Nephron (organoid): ENCODE results near the gene ELMO1.

ENCODE experiments used
- H3K27ac Mint-ChIP-seq, 3 experiments: 2 replicates each; pipeline ENCODE4 v1.8.0; 2020; ENCODE audit warnings: mixed read lengths in 3 of 3, mild to moderate bottlenecking in 2 of 3, moderate library complexity in 1 of 3
- H3K27me3 Mint-ChIP-seq: 2 replicates; pipeline ENCODE4 v1.8.0; 2021; ENCODE audit warnings: low read depth, mild to moderate bottlenecking, moderate library complexity, mixed read lengths
- H3K36me3 Mint-ChIP-seq: 2 replicates; pipeline ENCODE4 v1.8.0; 2020; ENCODE audit warnings: low read depth, mixed read lengths
- H3K4me1 Mint-ChIP-seq: 2 replicates; pipeline ENCODE4 v1.8.0; 2020; ENCODE audit warnings: mixed read lengths
- H3K4me3 Mint-ChIP-seq, 3 experiments: 2 replicates each; pipeline ENCODE4 v1.8.0; 2020; ENCODE audit warnings: mild to moderate bottlenecking in 3 of 3, mixed read lengths in 3 of 3, moderate library complexity in 2 of 3
- H3K9me3 Mint-ChIP-seq: 2 replicates; pipeline ENCODE4 v1.8.0; 2020; ENCODE audit warnings: mixed read lengths
- TF ChIP-seq, protein P1 (sequence below), 3 experiments: fragments of 200-600 bp; sonication (generic); IDR thresholded peaks; one replicate each; pipeline ENCODE4 v1.5.0; 2021; ENCODE audit warnings: antibody characterized with exemption in 3 of 3; ENCODE audit not compliant: unreplicated experiment in 3 of 3

Gene ELMO1

DNA sequence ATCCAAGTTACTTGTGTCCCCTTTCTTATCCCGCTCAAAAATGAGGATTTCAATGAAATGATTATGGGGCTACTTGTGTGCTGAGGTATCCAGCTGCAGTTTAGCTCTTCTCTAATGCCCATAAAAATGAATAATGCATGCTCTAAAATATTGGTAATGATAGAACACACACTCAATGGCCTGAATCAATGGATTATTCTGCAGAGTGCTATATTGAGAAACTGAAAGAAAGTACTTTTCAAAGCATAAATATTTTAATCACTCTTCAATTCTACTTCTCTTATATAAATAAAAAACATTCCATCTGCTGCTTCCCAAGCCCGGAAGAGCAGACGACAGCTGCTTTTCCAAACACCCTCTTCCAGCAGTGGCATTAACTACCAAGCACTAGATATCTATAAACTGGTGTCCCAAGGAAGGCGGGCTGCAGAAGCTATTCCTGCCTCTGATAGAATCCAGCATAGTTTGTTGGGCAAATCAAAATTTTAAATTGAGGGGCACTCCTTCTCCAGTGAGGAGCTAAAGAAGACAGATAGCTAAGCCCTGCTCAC is 439.5 kb downstream of the ELMO1 start:
- Mint-ChIP-seq H3K36me3 (no peaks in the 10 kb centered on the region), H3K4me3 (peak overlapping the region in 1 of 3 experiments; percentile 4), H3K4me1 (peaks cover 66% of the 10 kb centered on the region), H3K27me3 (no peaks in the 10 kb centered on the region), H3K27ac (peak overlapping the region in 1 of 3 experiments; percentile 6), H3K9me3 (no peaks in the 10 kb centered on the region)
- TF ChIP-seq, protein P1, sequence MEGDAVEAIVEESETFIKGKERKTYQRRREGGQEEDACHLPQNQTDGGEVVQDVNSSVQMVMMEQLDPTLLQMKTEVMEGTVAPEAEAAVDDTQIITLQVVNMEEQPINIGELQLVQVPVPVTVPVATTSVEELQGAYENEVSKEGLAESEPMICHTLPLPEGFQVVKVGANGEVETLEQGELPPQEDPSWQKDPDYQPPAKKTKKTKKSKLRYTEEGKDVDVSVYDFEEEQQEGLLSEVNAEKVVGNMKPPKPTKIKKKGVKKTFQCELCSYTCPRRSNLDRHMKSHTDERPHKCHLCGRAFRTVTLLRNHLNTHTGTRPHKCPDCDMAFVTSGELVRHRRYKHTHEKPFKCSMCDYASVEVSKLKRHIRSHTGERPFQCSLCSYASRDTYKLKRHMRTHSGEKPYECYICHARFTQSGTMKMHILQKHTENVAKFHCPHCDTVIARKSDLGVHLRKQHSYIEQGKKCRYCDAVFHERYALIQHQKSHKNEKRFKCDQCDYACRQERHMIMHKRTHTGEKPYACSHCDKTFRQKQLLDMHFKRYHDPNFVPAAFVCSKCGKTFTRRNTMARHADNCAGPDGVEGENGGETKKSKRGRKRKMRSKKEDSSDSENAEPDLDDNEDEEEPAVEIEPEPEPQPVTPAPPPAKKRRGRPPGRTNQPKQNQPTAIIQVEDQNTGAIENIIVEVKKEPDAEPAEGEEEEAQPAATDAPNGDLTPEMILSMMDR (IDR thresholded peaks at IDR 0.05; ENCODE audit: unreplicated experiment in 3 of 3): no peak

DNA sequence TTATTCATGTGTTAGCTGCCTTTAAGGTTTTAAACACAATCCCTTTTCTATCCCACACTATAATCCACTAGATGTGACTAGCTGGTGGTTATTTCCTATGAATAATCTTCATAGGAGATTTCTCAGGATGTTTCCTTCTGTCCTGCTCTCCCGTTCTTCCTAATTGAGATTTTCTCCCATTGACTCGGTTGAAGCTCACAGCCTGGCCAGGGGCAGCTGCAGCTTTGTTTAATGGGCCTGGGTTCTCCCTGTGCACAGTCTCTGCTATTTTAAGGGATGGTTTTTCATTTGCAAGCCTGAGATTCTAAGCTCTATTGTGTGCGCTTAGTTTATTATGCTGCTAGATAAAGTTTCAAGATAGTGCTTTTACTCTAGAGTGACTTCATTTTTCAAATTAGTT is 441.0 kb downstream of the ELMO1 start:
- Mint-ChIP-seq H3K27ac (peak overlapping the region in 2 of 3 experiments; percentile 14 to 21), H3K9me3 (no peaks in the 10 kb centered on the region), H3K4me3 (no peak overlapping the region), H3K4me1 (peaks cover 53% of the 10 kb centered on the region), H3K27me3 (no peaks in the 10 kb centered on the region), H3K36me3 (no peaks in the 10 kb centered on the region)
- TF ChIP-seq, protein P1 (IDR thresholded peaks at IDR 0.05; ENCODE audit: unreplicated experiment in 3 of 3): no peak

DNA sequence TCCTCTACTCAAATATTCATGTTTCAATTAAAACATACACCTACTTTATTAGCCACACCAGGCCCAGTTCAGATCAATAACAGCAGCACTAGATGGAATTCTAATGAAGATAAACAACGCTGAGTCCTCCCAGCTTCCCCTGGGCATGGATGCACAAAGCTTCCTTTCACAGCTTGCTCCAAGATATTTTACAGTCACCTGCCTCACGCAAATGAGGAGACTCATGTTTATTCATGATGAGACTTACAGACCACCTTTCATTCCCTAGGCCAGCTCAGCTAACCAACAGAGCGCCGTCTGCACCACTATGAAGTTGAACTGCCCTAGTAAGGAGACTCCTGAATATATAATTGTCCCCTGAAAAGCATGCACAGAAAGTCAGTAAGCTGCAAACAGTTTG is 441.4 kb downstream of the ELMO1 start:
- Mint-ChIP-seq H3K27ac (peak overlapping the region in 2 of 3 experiments; percentile 17 to 78), H3K27me3 (no peaks in the 10 kb centered on the region), H3K4me3 (no peak overlapping the region), H3K4me1 (peaks cover 50% of the 10 kb centered on the region), H3K9me3 (no peaks in the 10 kb centered on the region), H3K36me3 (no peaks in the 10 kb centered on the region)
- TF ChIP-seq, protein P1 (IDR thresholded peaks at IDR 0.05; ENCODE audit: unreplicated experiment in 3 of 3): no peak

DNA sequence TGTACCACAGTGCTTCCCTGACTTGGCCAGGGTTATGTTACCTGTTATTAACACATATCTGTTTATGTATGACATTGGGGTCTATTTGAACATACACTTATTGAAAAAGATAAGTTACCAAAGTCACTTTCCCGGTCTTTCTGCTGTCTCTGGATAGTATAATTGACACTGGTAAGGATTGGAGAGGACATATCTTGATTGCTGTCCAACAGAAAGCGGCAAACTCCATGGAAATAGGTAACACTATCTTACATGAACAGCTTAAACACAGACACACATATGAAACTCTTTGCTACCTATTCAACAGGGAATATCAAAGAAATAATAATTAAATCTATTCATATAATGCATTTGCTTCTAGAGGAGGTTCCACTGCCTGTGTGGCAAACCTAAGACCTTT is 441.9 kb downstream of the ELMO1 start:
- Mint-ChIP-seq H3K27me3 (no peaks in the 10 kb centered on the region), H3K4me3 (no peak overlapping the region), H3K4me1 (peaks cover 45% of the 10 kb centered on the region), H3K36me3 (no peaks in the 10 kb centered on the region), H3K9me3 (no peaks in the 10 kb centered on the region), H3K27ac (peak overlapping the region in 1 of 3 experiments; percentile 78)
- TF ChIP-seq, protein P1 (IDR thresholded peaks at IDR 0.05; ENCODE audit: unreplicated experiment in 3 of 3): no peak

DNA sequence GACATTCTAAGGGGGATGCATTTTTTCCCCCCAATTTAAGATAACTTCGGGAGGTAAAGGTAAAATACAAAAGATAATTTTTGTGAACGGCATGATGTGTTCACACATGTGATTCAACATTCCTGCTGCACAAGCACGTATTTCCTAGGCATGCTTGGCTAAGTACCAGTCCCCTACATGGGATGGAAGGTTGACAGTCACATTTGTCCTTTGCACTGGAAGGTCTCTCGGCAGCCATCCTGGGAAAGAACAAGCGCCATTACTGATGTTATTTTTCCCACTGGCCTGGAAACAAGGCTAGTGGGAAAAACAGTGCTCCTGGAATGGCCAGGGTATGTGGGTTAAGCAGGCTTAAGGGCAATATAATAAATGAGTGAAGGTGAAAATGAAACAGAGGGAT is 448.2 kb downstream of the ELMO1 start:
- Mint-ChIP-seq H3K9me3 (no peaks in the 10 kb centered on the region), H3K27me3 (no peaks in the 10 kb centered on the region), H3K27ac (no peak overlapping the region), H3K4me3 (no peak overlapping the region), H3K36me3 (no peaks in the 10 kb centered on the region), H3K4me1 (no peaks in the 10 kb centered on the region)
- TF ChIP-seq, protein P1 (IDR thresholded peaks at IDR 0.05; ENCODE audit: unreplicated experiment in 3 of 3): no peak
